Measurements from ENCODE around the gene OR5AR1. TPM values are rescaled to one million over a fixed set of nuclear protein-coding genes. Genes with fewer than 3 reads are reported as not detected.

Gene OR5AR1
- total and polyA plus RNA-seq, 2 of the 13 experiments (the other 11 are each of a cell fraction or from before 2014, with no cell fraction given): not detected

- TF ChIP-seq GMEB2 (CRISPR knock-in tag; IDR thresholded peaks at IDR 0.05; ENCODE audit: low read depth): no peak
These were observed 50.7 kb downstream of the OR5AR1 start (continued) for GRCh38 chr11:56714206-56714605.

Small RNAs within 50 kb of the gene (small RNA-seq; reads per million reads assigned to genes)
- gene AP004245.1 (ENCODE audit: insufficient read depth in 2 of 3, insufficient read length in 3 of 3, low read depth in 2 of 3, low replicate concordance in 1 of 3): 0 reads per million in 3 experiments

Other genes with a start within 250 kb of the OR5AR1 start
- gene OR5M3, start 190.3 kb upstream of the OR5AR1 start, total RNA-seq (2016; rRNA removed; fragmentation: Illumina TruSeq; extraction: Trizol): not detected in 2 replicates
- gene OR5M3, start 190.3 kb upstream of the OR5AR1 start, polyA plus RNA-seq (2011; rRNA removed): not detected in 2 replicates
- not detected in 2 replicates for gene OR5M8, start 172.3 kb upstream of the OR5AR1 start, total RNA-seq (2016; rRNA removed; fragmentation: Illumina TruSeq; extraction: Trizol)
- not detected in 2 replicates for gene OR5M8, start 172.3 kb upstream of the OR5AR1 start, polyA plus RNA-seq (2011; rRNA removed)
- gene OR5M11, start 120.4 kb upstream of the OR5AR1 start, total RNA-seq (2016; rRNA removed; fragmentation: Illumina TruSeq; extraction: Trizol): not detected in 2 replicates
- gene OR5M11, start 120.4 kb upstream of the OR5AR1 start, polyA plus RNA-seq (2011; rRNA removed): not detected in 2 replicates
- gene OR5M10, start 86.0 kb upstream of the OR5AR1 start, total RNA-seq (2016; rRNA removed; fragmentation: Illumina TruSeq; extraction: Trizol): not detected in 2 replicates
- gene OR5M10, start 86.0 kb upstream of the OR5AR1 start, polyA plus RNA-seq (2011; rRNA removed): not detected in 2 replicates
- not detected in 2 replicates for gene OR5M1, start 48.8 kb upstream of the OR5AR1 start, total RNA-seq (2016; rRNA removed; fragmentation: Illumina TruSeq; extraction: Trizol)
- gene OR5M1, start 48.8 kb upstream of the OR5AR1 start, polyA plus RNA-seq (2011; rRNA removed): not detected in 2 replicates
- not detected in 2 replicates for gene OR5AP2, start 21.2 kb upstream of the OR5AR1 start, total RNA-seq (2016; rRNA removed; fragmentation: Illumina TruSeq; extraction: Trizol)
- gene OR5AP2, start 21.2 kb upstream of the OR5AR1 start, polyA plus RNA-seq (2011; rRNA removed): not detected in 2 replicates
- gene OR9G1, start 35.4 kb downstream of the OR5AR1 start, total RNA-seq (2016; rRNA removed; fragmentation: Illumina TruSeq; extraction: Trizol): not detected in 2 replicates
- gene OR9G1, start 35.4 kb downstream of the OR5AR1 start, polyA plus RNA-seq (2011; rRNA removed): not detected in 2 replicates
- not detected in 2 replicates for gene OR9G4, start 85.0 kb downstream of the OR5AR1 start, total RNA-seq (2016; rRNA removed; fragmentation: Illumina TruSeq; extraction: Trizol)
- gene OR9G4, start 85.0 kb downstream of the OR5AR1 start, polyA plus RNA-seq (2011; rRNA removed): not detected in 2 replicates